ENCODE data around the gene PROSER3.

GRCh38 chr19:35717665-35718344 lies 40.2 kb upstream of the PROSER3 start, which contains the start of gene KMT2B:
- TF ChIP-seq CTCF (conservative IDR thresholded peaks at IDR 0.05; ENCODE audit: low read depth, low read length): no peak
- no peak for TF ChIP-seq POLR2A (IDR thresholded peaks at IDR 0.05; ENCODE audit: low read depth, low read length)
- TF ChIP-seq, protein P1, sequence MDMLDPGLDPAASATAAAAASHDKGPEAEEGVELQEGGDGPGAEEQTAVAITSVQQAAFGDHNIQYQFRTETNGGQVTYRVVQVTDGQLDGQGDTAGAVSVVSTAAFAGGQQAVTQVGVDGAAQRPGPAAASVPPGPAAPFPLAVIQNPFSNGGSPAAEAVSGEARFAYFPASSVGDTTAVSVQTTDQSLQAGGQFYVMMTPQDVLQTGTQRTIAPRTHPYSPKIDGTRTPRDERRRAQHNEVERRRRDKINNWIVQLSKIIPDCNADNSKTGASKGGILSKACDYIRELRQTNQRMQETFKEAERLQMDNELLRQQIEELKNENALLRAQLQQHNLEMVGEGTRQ (IDR thresholded peaks at IDR 0.05; ENCODE audit: low read depth, low read length): 0 out of 2 replicates have a peak, but pooled peaks have one; percentile 2
- TF ChIP-seq CEBPB (IDR thresholded peaks at IDR 0.05; ENCODE audit: low read depth, low read length): no peak
- peak; percentile 75; the same call in 1 of the 2 replicates for TF ChIP-seq MAZ (IDR thresholded peaks at IDR 0.05; ENCODE audit: borderline replicate concordance, low read depth, low read length)
- TF ChIP-seq, protein P2, sequence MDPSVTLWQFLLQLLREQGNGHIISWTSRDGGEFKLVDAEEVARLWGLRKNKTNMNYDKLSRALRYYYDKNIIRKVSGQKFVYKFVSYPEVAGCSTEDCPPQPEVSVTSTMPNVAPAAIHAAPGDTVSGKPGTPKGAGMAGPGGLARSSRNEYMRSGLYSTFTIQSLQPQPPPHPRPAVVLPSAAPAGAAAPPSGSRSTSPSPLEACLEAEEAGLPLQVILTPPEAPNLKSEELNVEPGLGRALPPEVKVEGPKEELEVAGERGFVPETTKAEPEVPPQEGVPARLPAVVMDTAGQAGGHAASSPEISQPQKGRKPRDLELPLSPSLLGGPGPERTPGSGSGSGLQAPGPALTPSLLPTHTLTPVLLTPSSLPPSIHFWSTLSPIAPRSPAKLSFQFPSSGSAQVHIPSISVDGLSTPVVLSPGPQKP (IDR thresholded peaks at IDR 0.05; ENCODE audit: borderline replicate concordance, low read depth, low read length): no peak
- no peak for TF ChIP-seq SMC3 (IDR thresholded peaks at IDR 0.05; ENCODE audit: low read depth, low read length)

All from IMR-90 (cell line).